ENCODE results near the gene RPA3. TPM values are rescaled to one million over a fixed set of nuclear protein-coding genes. Genes with fewer than 3 reads are reported as not detected.

The RPA3 gene
- total RNA-seq, 2 experiments from 2014 or later = 188 to 203 TPM

- Mint-ChIP-seq H3K4me3 (no peak overlapping the region), H3K27me3 (no peaks in the 10 kb centered on the region), H3K9me3 (no peaks in the 10 kb centered on the region), H3K36me3 (ENCODE audit: low read depth) (peaks cover 4% of the 10 kb centered on the region), H3K4me1 (ENCODE audit: low read depth) (peaks cover 32% of the 10 kb centered on the region), H3K27ac (no peak overlapping the region)
- CTCF ChIA-PET = interaction anchor here (1.2 kb wide), 1 partner anchor 19 kb away, joined by 3 read pairs; no protein-coding TSS in a partner anchor
- intact Hi-C loops (cut with micrococcal nuclease) = no loop called here
- no peak for TF ChIP-seq CTCF (IDR thresholded peaks at IDR 0.05)
- DNase-seq (no peak), ATAC-seq (no peak)
- POLR2A ChIA-PET = interaction anchor here (1.0 kb wide), 1 partner anchor 14 kb away, joined by 3 read pairs; no protein-coding TSS in a partner anchor
Observed at GRCh38 chr7:7699970-7700369, 18.4 kb downstream of the RPA3 start.

DNA sequence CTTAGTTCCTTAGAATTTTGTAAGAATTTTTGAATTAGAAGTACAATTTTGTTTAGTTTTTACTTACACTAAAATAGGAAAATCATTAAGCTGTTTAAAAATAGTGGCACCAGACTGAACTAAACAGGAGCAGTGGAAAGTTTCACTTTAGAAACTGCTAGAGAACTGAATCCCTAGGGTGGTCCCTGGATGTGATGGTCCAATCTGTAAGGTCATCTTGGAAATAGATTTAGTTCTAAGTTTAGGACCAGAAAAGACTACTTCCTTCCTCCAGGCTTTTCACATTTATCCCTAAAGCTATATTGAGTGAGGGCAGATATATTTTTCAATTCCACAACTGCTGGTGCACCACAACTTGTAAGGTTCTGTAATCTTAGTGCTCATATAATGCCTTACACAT lies 19.0 kb downstream of the RPA3 start:
- no peak for TF ChIP-seq CTCF (IDR thresholded peaks at IDR 0.05)
- CTCF ChIA-PET = interaction anchor here (1.0 to 1.2 kb wide), 2 partner anchors 18 to 20 kb away, joined by 3 to 5 read pairs; no protein-coding TSS in a partner anchor
- no peak overlapping the region for H3K4me3 Mint-ChIP-seq

GRCh38 chr7:7698930-7699329 lies 19.5 kb downstream of the RPA3 start:
- ATAC-seq (no peak), DNase-seq (no peak)
- intact Hi-C loops (cut with micrococcal nuclease) = no loop called here
- POLR2A ChIA-PET = no interaction called here
- H3K27ac Mint-ChIP-seq = no peak overlapping the region
- peaks cover 11% of the 10 kb centered on the region for H3K36me3 Mint-ChIP-seq (ENCODE audit: low read depth)
- H3K4me1 Mint-ChIP-seq (ENCODE audit: low read depth) = peaks cover 32% of the 10 kb centered on the region
- H3K9me3 Mint-ChIP-seq = peaks cover 4% of the 10 kb centered on the region
- no peak for TF ChIP-seq CTCF (IDR thresholded peaks at IDR 0.05)
- H3K4me3 Mint-ChIP-seq = no peak overlapping the region
- H3K27me3 Mint-ChIP-seq = no peaks in the 10 kb centered on the region
- CTCF ChIA-PET = interaction anchor here (1.0 to 1.2 kb wide), 2 partner anchors 18 to 20 kb away, joined by 3 to 5 read pairs; no protein-coding TSS in a partner anchor

More for the DNA sequence above, 19.0 kb downstream of the RPA3 start:
- H3K9me3 Mint-ChIP-seq = peaks cover 4% of the 10 kb centered on the region
- POLR2A ChIA-PET = interaction anchor here (1.0 kb wide), 1 partner anchor 14 kb away, joined by 3 read pairs; no protein-coding TSS in a partner anchor
- no peaks in the 10 kb centered on the region for H3K27me3 Mint-ChIP-seq
- peaks cover 10% of the 10 kb centered on the region for H3K36me3 Mint-ChIP-seq (ENCODE audit: low read depth)
- peaks cover 32% of the 10 kb centered on the region for H3K4me1 Mint-ChIP-seq (ENCODE audit: low read depth)
- ATAC-seq (no peak), DNase-seq (no peak)
- H3K27ac Mint-ChIP-seq = no peak overlapping the region
- intact Hi-C loops (cut with micrococcal nuclease) = no loop called here

- no peak overlapping the region for H3K4me3 Mint-ChIP-seq
Observed at GRCh38 chr7:7696458-7697119, 21.8 kb downstream of the RPA3 start.

More at GRCh38 chr7:7696458-7697119, 21.8 kb downstream of the RPA3 start:
- DNase-seq (no peak), ATAC-seq (no peak)
- Mint-ChIP-seq H3K27ac (no peak overlapping the region), H3K36me3 (ENCODE audit: low read depth) (peaks cover 17% of the 10 kb centered on the region), H3K4me1 (ENCODE audit: low read depth) (peaks cover 29% of the 10 kb centered on the region), H3K27me3 (no peaks in the 10 kb centered on the region), H3K9me3 (peaks cover 4% of the 10 kb centered on the region)
- TF ChIP-seq CTCF (IDR thresholded peaks at IDR 0.05) = no peak
- ChIA-PET POLR2A (interaction anchor here (0.6 kb wide), 1 partner anchor 23 kb away, joined by 3 read pairs; no protein-coding TSS in a partner anchor), CTCF (interaction anchor here (2.9 kb wide), 1 partner anchor 16 kb away, joined by 10 read pairs; no protein-coding TSS in a partner anchor)
- intact Hi-C loops (cut with micrococcal nuclease) = no loop called here
